GM12878 (cell line): ENCODE data around the gene ARCN1.

Experiments used
- CBX5 ChIP-seq: sonication (generic); IDR thresholded peaks from 2 replicates; pipeline ENCODE4 v1.6.1; 2016; ENCODE audit warnings: low read depth, moderate library complexity, mild to moderate bottlenecking, inconsistent platforms
- PBX3 ChIP-seq: IDR thresholded peaks from 2 replicates; pipeline ENCODE4 v1.6.1; 2011; ENCODE audit warnings: mild to moderate bottlenecking, low read depth, low read length, moderate library complexity; ENCODE audit not compliant: insufficient replicate concordance
- RELA ChIP-seq: fragments of 450-650 bp; IDR thresholded peaks from 2 replicates; pipeline ENCODE4 v1.8.0; 2014; ENCODE audit warnings: borderline replicate concordance; ENCODE audit not compliant: partially characterized antibody
- TCF7 ChIP-seq: IDR thresholded peaks from 2 replicates; pipeline ENCODE4 v1.6.1; 2014; ENCODE audit warnings: antibody characterized with exemption, borderline replicate concordance
- USF2 ChIP-seq: IDR thresholded peaks from 2 replicates; pipeline ENCODE4 v1.6.1; 2011; ENCODE audit warnings: low read depth, low read length, improper control_type of control experiment, borderline replicate concordance
- YY1 ChIP-seq: IDR thresholded peaks from 2 replicates; pipeline ENCODE4 v1.6.1; 2011; ENCODE audit warnings: low read depth, mild to moderate bottlenecking, low read length
- ZNF217 ChIP-seq: fragments of 450-650 bp; IDR thresholded peaks from 2 replicates; pipeline ENCODE4 v1.6.1; 2017; ENCODE audit warnings: antibody characterized with exemption, mild to moderate bottlenecking

GRCh38 chr11:118644496-118644895, 72.3 kb downstream of the ARCN1 start:
- TF ChIP-seq PBX3 (no peak), RELA (no peak), ZNF217 (no peak), USF2 (no peak), CBX5 (no peak), TCF7 (no peak), YY1 (no peak)
